HepG2 (cell line): Measurements from ENCODE around the gene NFYC. TPM values are rescaled to one million over a fixed set of nuclear protein-coding genes. Genes with fewer than 3 reads are reported as not detected.
A peak's percentile ranks its signal among the peaks of the same experiment; 100 is the strongest.

ENCODE experiments used
- ARNTL ChIP-seq: sonication (generic); formaldehyde crosslinking; IDR thresholded peaks from 2 replicates; pipeline ENCODE4 v1.4.0; 2020; ENCODE audit warnings: mild to moderate bottlenecking, missing genetic modification reagents
- ASH2L ChIP-seq: fragments of 300-600, 200-600 bp; sonication (generic); IDR thresholded peaks from 2 replicates; pipeline ENCODE4 v1.7.0; 2017; ENCODE audit warnings: low read depth, mild to moderate bottlenecking, moderate library complexity, mixed read lengths, low read length; ENCODE audit not compliant: insufficient read length
- CENPX ChIP-seq: sonication (generic); formaldehyde crosslinking; IDR thresholded peaks from 2 replicates; pipeline ENCODE4 v1.9.0; 2021; ENCODE audit warnings: mild to moderate bottlenecking, missing genetic modification reagents, moderate library complexity
- JUNB ChIP-seq: sonication (generic); formaldehyde crosslinking; IDR thresholded peaks from 2 replicates; pipeline ENCODE4 v1.8.0; 2022; ENCODE audit warnings: missing genetic modification reagents, mild to moderate bottlenecking, borderline replicate concordance
- MIER3 ChIP-seq: IDR thresholded peaks from 2 replicates; pipeline ENCODE4 v1.6.1; 2016; ENCODE audit warnings: missing compliant biosample characterization, borderline replicate concordance
- NFE2L1 ChIP-seq: sonication (generic); formaldehyde crosslinking; IDR thresholded peaks from 2 replicates; pipeline ENCODE4 v1.4.0; 2020; ENCODE audit warnings: missing genetic modification reagents, mild to moderate bottlenecking, borderline replicate concordance
- PTBP1 ChIP-seq: fragments of 200-400 bp; formaldehyde crosslinking; IDR thresholded peaks from 2 replicates; pipeline ENCODE4 v1.6.1; 2018; ENCODE audit warnings: low read length, low read depth; ENCODE audit not compliant: poor library complexity, severe bottlenecking
- RFX3 ChIP-seq: IDR thresholded peaks from 2 replicates; pipeline ENCODE4 v1.6.1; 2016; ENCODE audit warnings: missing biosample characterization, missing genetic modification reagents
- SIX1 ChIP-seq: sonication (generic); formaldehyde crosslinking; IDR thresholded peaks from 2 replicates; pipeline ENCODE4 v1.4.0; 2020; ENCODE audit warnings: missing genetic modification reagents, borderline replicate concordance
- SMAD3 ChIP-seq: sonication (generic); formaldehyde crosslinking; IDR thresholded peaks from 2 replicates; pipeline ENCODE4 v1.4.0; 2020; ENCODE audit warnings: missing genetic modification reagents
- YEATS4 ChIP-seq: sonication (generic); formaldehyde crosslinking; IDR thresholded peaks from 2 replicates; pipeline ENCODE4 v1.4.0; 2020; ENCODE audit warnings: missing genetic modification reagents, borderline replicate concordance
- ZMYM3 ChIP-seq: sonication (generic); formaldehyde crosslinking; IDR thresholded peaks from 2 replicates; pipeline ENCODE4 v1.5.1; 2020; ENCODE audit warnings: mild to moderate bottlenecking, missing genetic modification reagents
- ZNF10 ChIP-seq: sonication (generic); formaldehyde crosslinking; IDR thresholded peaks from 2 replicates; pipeline ENCODE4 v1.4.0; 2020; ENCODE audit warnings: mild to moderate bottlenecking, low read depth, missing genetic modification reagents, borderline replicate concordance
- ZNF101 ChIP-seq: sonication (generic); formaldehyde crosslinking; IDR thresholded peaks from 2 replicates; pipeline ENCODE4 v1.4.0; 2020; ENCODE audit warnings: mild to moderate bottlenecking, low read depth, missing genetic modification reagents, borderline replicate concordance
- polyA plus RNA-seq, 8 experiments: library from polyadenylated mRNA; depleted of rRNA in 3 of 8; stranded (reverse) in 7 of 8; unstranded in 1 of 8; fragments of >200 nt; fragmentation: Illumina TruSeq in 4 of 8; extraction: Trizol in 4 of 8; gene quantifications; 2 replicates each; pipeline versions ENCODE4 v1.2.1 to v1.2.3, GENCODE V29; 2011 to 2016; ENCODE audit warnings: low read depth in 4 of 8, missing spikeins in 1 of 8, mixed read lengths in 1 of 8; ENCODE audit not compliant: insufficient read depth in 1 of 8
- total RNA-seq, 5 experiments: library from RNA; depleted of rRNA; stranded (reverse); fragments of >200 nt; fragmentation: Illumina TruSeq; extraction: Trizol; gene quantifications; 2 replicates each; pipeline ENCODE4 v1.2.3, GENCODE V29; 2016; ENCODE audit warnings: low read depth in 1 of 5
- TF ChIP-seq, protein P1 (sequence below): sonication (generic); formaldehyde crosslinking; IDR thresholded peaks from 2 replicates; pipeline ENCODE4 v1.5.0; 2020; ENCODE audit warnings: missing genetic modification reagents
- TF ChIP-seq, protein P2 (sequence below): sonication (generic); formaldehyde crosslinking; IDR thresholded peaks from 2 replicates; pipeline ENCODE4 v1.4.0; 2020; ENCODE audit warnings: missing genetic modification reagents, low read depth, mild to moderate bottlenecking, borderline replicate concordance
- TF ChIP-seq, protein P3 (sequence below): IDR thresholded peaks from 2 replicates; pipeline ENCODE4 v1.6.1; 2018; ENCODE audit warnings: missing genetic modification reagents, mild to moderate bottlenecking, missing compliant biosample characterization
- TF ChIP-seq, protein P4 (sequence below): sonication (generic); formaldehyde crosslinking; conservative IDR thresholded peaks from 2 replicates; pipeline ENCODE4 v1.8.0; 2022; ENCODE audit warnings: missing genetic modification reagents
- TF ChIP-seq, protein P5 (sequence below): sonication (generic); formaldehyde crosslinking; IDR thresholded peaks from 2 replicates; pipeline ENCODE4 v1.4.0; 2020; ENCODE audit warnings: missing genetic modification reagents, borderline replicate concordance
- TF ChIP-seq, protein P6 (sequence below): sonication (generic); formaldehyde crosslinking; IDR thresholded peaks from 2 replicates; pipeline ENCODE4 v1.5.0; 2020; ENCODE audit warnings: missing genetic modification reagents

Gene NFYC
- total and polyA plus RNA-seq, 2 of the 13 experiments (the other 11 are each of a cell fraction or from before 2014, with no cell fraction given) = 33.9 to 73.7 TPM

DNA sequence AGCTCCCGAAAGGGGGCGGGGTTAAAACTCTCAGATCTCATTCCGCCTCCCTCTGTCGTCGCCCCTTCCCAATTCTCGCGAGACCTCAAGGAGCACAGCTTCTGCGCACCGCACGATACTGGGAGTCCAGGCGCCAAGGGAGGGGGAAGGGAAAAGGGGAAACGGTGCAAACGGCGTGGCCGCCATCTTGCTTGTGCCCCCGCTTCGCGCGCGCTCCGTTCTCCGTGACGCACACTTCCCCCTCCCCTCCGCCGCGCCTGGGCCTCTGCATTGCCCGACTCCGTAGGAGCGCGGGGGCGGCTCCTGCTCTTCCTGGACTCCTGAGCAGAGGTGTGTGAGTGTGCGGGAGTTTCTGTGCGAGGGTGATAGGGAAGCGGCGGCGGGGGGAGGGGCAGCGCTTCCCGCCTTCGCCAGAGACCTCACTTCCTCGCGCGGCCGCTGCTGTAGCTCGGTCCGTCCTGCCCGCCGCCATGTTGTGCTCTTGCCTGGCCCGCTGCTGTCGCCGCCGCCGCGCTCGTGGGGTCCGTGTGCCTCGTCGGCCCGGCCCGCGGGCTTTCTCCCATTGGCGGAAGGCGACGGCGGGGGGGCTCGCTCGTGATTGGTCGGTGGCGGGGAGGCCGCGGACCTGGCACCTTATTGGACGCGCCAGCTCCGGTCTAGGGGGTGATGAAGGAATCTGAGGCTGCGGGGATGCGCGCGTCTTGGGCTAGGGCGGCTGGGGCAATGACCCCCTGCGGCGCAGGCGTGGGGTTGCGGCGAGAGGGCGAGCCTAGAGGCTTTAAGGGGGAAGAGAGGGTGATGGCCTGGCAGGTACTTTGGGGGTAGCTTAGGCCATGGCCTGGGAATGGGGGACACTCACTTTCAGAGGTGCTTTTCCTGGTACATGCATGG is at the start of gene NFYC (continued):
- TF ChIP-seq JUNB (CRISPR knock-in tag) = no peak; the same call in 1 of the 2 replicates
- TF ChIP-seq, protein P1, sequence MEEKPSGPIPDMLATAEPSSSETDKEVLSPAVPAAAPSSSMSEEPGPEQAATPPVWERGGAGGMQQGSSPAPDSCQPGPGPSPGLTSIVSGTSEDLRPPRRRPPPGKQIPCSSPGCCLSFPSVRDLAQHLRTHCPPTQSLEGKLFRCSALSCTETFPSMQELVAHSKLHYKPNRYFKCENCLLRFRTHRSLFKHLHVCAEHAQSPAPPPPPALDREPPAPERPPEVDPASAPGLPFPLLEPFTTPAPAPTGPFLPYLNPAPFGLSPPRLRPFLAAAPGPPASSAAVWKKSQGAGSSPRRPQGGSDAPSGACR (CRISPR knock-in tag) = peak; percentile 97
- TF ChIP-seq ZNF101 = no peak; the same call in none of the 2 replicates
- TF ChIP-seq, protein P2, sequence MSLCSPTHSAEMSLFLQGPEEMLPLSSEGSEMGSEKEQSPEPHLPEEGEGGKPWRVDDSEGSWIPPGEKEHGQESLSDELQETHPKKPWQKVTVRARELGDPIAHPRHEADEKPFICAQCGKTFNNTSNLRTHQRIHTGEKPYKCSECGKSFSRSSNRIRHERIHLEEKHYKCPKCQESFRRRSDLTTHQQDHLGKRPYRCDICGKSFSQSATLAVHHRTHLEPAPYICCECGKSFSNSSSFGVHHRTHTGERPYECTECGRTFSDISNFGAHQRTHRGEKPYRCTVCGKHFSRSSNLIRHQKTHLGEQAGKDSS = peak; percentile 79
- no peak for TF ChIP-seq RFX3 (CRISPR knock-in tag)
- TF ChIP-seq CENPX = no peak
- TF ChIP-seq, protein P3, sequence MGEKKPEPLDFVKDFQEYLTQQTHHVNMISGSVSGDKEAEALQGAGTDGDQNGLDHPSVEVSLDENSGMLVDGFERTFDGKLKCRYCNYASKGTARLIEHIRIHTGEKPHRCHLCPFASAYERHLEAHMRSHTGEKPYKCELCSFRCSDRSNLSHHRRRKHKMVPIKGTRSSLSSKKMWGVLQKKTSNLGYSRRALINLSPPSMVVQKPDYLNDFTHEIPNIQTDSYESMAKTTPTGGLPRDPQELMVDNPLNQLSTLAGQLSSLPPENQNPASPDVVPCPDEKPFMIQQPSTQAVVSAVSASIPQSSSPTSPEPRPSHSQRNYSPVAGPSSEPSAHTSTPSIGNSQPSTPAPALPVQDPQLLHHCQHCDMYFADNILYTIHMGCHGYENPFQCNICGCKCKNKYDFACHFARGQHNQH (CRISPR knock-in tag) = peak; percentile 75; the same call in 1 of the 2 replicates
- TF ChIP-seq, protein P4, sequence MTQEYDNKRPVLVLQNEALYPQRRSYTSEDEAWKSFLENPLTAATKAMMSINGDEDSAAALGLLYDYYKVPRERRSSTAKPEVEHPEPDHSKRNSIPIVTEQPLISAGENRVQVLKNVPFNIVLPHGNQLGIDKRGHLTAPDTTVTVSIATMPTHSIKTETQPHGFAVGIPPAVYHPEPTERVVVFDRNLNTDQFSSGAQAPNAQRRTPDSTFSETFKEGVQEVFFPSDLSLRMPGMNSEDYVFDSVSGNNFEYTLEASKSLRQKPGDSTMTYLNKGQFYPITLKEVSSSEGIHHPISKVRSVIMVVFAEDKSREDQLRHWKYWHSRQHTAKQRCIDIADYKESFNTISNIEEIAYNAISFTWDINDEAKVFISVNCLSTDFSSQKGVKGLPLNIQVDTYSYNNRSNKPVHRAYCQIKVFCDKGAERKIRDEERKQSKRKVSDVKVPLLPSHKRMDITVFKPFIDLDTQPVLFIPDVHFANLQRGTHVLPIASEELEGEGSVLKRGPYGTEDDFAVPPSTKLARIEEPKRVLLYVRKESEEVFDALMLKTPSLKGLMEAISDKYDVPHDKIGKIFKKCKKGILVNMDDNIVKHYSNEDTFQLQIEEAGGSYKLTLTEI (CRISPR knock-in tag) = no peak
- peak; percentile 83 for TF ChIP-seq ASH2L
- TF ChIP-seq, protein P5, sequence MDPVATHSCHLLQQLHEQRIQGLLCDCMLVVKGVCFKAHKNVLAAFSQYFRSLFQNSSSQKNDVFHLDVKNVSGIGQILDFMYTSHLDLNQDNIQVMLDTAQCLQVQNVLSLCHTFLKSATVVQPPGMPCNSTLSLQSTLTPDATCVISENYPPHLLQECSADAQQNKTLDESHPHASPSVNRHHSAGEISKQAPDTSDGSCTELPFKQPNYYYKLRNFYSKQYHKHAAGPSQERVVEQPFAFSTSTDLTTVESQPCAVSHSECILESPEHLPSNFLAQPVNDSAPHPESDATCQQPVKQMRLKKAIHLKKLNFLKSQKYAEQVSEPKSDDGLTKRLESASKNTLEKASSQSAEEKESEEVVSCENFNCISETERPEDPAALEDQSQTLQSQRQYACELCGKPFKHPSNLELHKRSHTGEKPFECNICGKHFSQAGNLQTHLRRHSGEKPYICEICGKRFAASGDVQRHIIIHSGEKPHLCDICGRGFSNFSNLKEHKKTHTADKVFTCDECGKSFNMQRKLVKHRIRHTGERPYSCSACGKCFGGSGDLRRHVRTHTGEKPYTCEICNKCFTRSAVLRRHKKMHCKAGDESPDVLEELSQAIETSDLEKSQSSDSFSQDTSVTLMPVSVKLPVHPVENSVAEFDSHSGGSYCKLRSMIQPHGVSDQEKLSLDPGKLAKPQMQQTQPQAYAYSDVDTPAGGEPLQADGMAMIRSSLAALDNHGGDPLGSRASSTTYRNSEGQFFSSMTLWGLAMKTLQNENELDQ (CRISPR knock-in tag) = no peak
- peak; percentile 34; the same call in 1 of the 2 replicates for TF ChIP-seq MIER3 (CRISPR knock-in tag)
- TF ChIP-seq ZMYM3 = peak; percentile 77; the same call in 1 of the 2 replicates
- TF ChIP-seq NFE2L1 (CRISPR knock-in tag) = no peak
- peak; percentile 77 for TF ChIP-seq PTBP1
- no peak for TF ChIP-seq ZNF10 (CRISPR knock-in tag)
- no peak for TF ChIP-seq SMAD3 (CRISPR knock-in tag)
- no peak for TF ChIP-seq SIX1 (CRISPR knock-in tag)
- TF ChIP-seq, protein P6, sequence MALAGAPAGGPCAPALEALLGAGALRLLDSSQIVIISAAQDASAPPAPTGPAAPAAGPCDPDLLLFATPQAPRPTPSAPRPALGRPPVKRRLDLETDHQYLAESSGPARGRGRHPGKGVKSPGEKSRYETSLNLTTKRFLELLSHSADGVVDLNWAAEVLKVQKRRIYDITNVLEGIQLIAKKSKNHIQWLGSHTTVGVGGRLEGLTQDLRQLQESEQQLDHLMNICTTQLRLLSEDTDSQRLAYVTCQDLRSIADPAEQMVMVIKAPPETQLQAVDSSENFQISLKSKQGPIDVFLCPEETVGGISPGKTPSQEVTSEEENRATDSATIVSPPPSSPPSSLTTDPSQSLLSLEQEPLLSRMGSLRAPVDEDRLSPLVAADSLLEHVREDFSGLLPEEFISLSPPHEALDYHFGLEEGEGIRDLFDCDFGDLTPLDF (CRISPR knock-in tag) = peak; percentile 84
- peak; percentile 94; the same call in 1 of the 2 replicates for TF ChIP-seq YEATS4 (CRISPR knock-in tag)
- TF ChIP-seq ARNTL (CRISPR knock-in tag) = peak; percentile 80
